Raji (cell line): Measurements from ENCODE around the gene YIF1B.
A peak's percentile ranks its signal among the peaks of the same experiment; 100 is the strongest.

ENCODE experiments used
- POLR2A ChIP-seq: IDR thresholded peaks from 2 replicates; pipeline ENCODE4 v1.6.1; 2011; ENCODE audit warnings: low read depth, low read length, control low read depth; ENCODE audit not compliant: insufficient read depth

YIF1B gene

GRCh38 chr19:38270587-38271167 is 45.1 kb downstream of the YIF1B start:
- no peak for TF ChIP-seq POLR2A

- TF ChIP-seq POLR2A: no peak
These were observed 47.2 kb downstream of the YIF1B start for GRCh38 chr19:38268539-38268938.

- no peak for TF ChIP-seq POLR2A
These were observed 47.8 kb downstream of the YIF1B start for GRCh38 chr19:38267761-38268483.

- TF ChIP-seq POLR2A: no peak
These were observed 48.7 kb downstream of the YIF1B start for GRCh38 chr19:38266981-38267597.

- no peak for TF ChIP-seq POLR2A
These were observed 49.8 kb downstream of the YIF1B start for GRCh38 chr19:38265921-38266429.

GRCh38 chr19:38265213-38265861 is 50.4 kb downstream of the YIF1B start:
- TF ChIP-seq POLR2A: no peak

- TF ChIP-seq POLR2A: peak; percentile 52
These were observed 51.1 kb downstream of the YIF1B start, which contains the start of gene SPINT2 for GRCh38 chr19:38264486-38265212. TSS of gene SPINT2 (plus strand) at chr19:38264573. CDS start at chr19:38264893, 320 bp downstream.

GRCh38 chr19:38263689-38264485 is 51.9 kb downstream of the YIF1B start:
- TF ChIP-seq POLR2A: peak; percentile 40; the same call in 1 of the 2 replicates

- no peak for TF ChIP-seq POLR2A
These were observed 53.0 kb downstream of the YIF1B start for GRCh38 chr19:38262585-38263268.

GRCh38 chr19:38255383-38256014 is 60.2 kb downstream of the YIF1B start:
- no peak for TF ChIP-seq POLR2A

- no peak for TF ChIP-seq POLR2A
These were observed 62.0 kb downstream of the YIF1B start for GRCh38 chr19:38253788-38254187.
